Measurements from ENCODE around the gene C1orf116.

C1orf116 gene

GRCh38 chr1:207019661-207020060 is 12.9 kb downstream of the C1orf116 start:
- DNase-seq (ENCODE audit: low spot score) = no peak

GRCh38 chr1:207019161-207019560 is 13.4 kb downstream of the C1orf116 start:
- DNase-seq (ENCODE audit: low spot score) = no peak

- no peak for DNase-seq (ENCODE audit: low spot score)
Measured at GRCh38 chr1:207018707-207019106, 13.8 kb downstream of the C1orf116 start.

GRCh38 chr1:207017615-207018559 is 14.7 kb downstream of the C1orf116 start:
- no peak for DNase-seq (ENCODE audit: low spot score)

GRCh38 chr1:207015791-207016190 is 16.8 kb downstream of the C1orf116 start:
- DNase-seq (ENCODE audit: low spot score) = no peak

GRCh38 chr1:207014728-207015127 is 17.8 kb downstream of the C1orf116 start:
- no peak for DNase-seq (ENCODE audit: low spot score)

- DNase-seq (ENCODE audit: low spot score) = no peak
Measured at GRCh38 chr1:207013321-207014085, 19.1 kb downstream of the C1orf116 start.

GRCh38 chr1:207010726-207011125 is 21.8 kb downstream of the C1orf116 start:
- no peak for DNase-seq (ENCODE audit: low spot score)

- no peak for DNase-seq (ENCODE audit: low spot score)
Measured at GRCh38 chr1:207009945-207010344, 22.6 kb downstream of the C1orf116 start.

GRCh38 chr1:207009182-207009850 is 23.2 kb downstream of the C1orf116 start:
- no peak for DNase-seq (ENCODE audit: low spot score)

GRCh38 chr1:207007352-207008033 is 25.1 kb downstream of the C1orf116 start:
- DNase-seq (ENCODE audit: low spot score) = peak; percentile 76

- DNase-seq (ENCODE audit: low spot score) = no peak
Measured at GRCh38 chr1:207006914-207007313, 25.6 kb downstream of the C1orf116 start.

- no peak for DNase-seq (ENCODE audit: low spot score)
Measured at GRCh38 chr1:207006083-207006482, 26.5 kb downstream of the C1orf116 start.

GRCh38 chr1:207004931-207005830 is 27.4 kb downstream of the C1orf116 start:
- DNase-seq (ENCODE audit: low spot score) = peak; percentile 69

GRCh38 chr1:207003210-207003609 is 29.3 kb downstream of the C1orf116 start:
- no peak for DNase-seq (ENCODE audit: low spot score)

- DNase-seq (ENCODE audit: low spot score) = no peak
Measured at GRCh38 chr1:207002724-207003146, 29.8 kb downstream of the C1orf116 start.

- no peak for DNase-seq (ENCODE audit: low spot score)
Measured at GRCh38 chr1:207001492-207002245, 30.9 kb downstream of the C1orf116 start.

GRCh38 chr1:207000651-207001291 is 31.8 kb downstream of the C1orf116 start:
- no peak for DNase-seq (ENCODE audit: low spot score)

- no peak for DNase-seq (ENCODE audit: low spot score)
Measured at GRCh38 chr1:206998816-206999215, 33.7 kb downstream of the C1orf116 start.
